ENCODE measurements around the gene SYT7.

DNA sequence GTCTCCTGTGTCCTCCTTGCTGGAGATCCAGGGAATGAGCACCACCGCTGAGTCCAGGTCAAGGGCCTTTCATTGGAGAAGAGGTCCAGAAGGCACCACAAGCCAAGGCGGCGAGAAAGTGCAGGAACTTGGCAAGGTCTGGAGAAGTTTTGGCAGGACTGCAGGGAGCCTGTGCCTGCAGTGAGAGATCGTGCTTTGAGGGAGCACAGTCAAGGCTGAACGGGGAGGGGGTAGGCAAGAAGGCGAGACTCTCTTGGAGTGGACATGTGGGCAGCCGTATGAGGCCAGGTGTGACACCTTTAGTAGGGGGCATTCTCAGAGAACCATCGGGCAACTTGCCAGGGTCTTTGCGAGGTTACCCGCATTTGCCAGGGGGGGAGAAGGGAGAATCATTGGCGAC lies 41.9 kb downstream of the SYT7 start:
- TF ChIP-seq, protein P1, sequence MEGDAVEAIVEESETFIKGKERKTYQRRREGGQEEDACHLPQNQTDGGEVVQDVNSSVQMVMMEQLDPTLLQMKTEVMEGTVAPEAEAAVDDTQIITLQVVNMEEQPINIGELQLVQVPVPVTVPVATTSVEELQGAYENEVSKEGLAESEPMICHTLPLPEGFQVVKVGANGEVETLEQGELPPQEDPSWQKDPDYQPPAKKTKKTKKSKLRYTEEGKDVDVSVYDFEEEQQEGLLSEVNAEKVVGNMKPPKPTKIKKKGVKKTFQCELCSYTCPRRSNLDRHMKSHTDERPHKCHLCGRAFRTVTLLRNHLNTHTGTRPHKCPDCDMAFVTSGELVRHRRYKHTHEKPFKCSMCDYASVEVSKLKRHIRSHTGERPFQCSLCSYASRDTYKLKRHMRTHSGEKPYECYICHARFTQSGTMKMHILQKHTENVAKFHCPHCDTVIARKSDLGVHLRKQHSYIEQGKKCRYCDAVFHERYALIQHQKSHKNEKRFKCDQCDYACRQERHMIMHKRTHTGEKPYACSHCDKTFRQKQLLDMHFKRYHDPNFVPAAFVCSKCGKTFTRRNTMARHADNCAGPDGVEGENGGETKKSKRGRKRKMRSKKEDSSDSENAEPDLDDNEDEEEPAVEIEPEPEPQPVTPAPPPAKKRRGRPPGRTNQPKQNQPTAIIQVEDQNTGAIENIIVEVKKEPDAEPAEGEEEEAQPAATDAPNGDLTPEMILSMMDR (IDR thresholded peaks at IDR 0.05) = no peak
- no peak for TF ChIP-seq POLR2A (IDR thresholded peaks at IDR 0.05; ENCODE audit: low read depth)

Data from esophagus muscularis mucosa (tissue), 3 donors.